ENCODE measurements around the gene SRD5A2.

Gene SRD5A2

DNA sequence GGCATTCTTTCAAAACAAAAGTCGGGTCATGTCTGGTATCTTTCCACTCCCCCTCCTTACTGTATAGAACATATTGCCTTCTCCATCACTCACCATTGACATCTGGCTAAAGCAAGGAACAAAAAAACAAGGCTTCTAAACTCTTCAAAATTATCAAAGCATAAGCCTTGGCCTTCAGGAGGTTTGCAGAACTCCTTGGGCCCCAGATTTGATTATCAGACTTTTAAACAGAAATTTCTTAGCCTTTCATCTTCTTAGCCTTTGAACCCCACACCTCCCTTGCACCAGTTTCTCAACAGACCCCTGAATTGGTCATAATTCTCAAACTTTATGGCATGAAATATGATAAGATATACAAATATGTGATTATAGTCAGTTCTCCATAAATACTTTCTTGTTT, 106.4 kb downstream of the SRD5A2 start:
- no peak for DNase-seq (ENCODE audit: extremely low spot score)
- TF ChIP-seq NFRKB (IDR thresholded peaks at IDR 0.05) (no peak), LEF1 (IDR thresholded peaks at IDR 0.05; ENCODE audit: borderline replicate concordance) (no peak), SP1 (IDR thresholded peaks at IDR 0.05) (no peak), BHLHE40 (IDR thresholded peaks at IDR 0.05; ENCODE audit: borderline replicate concordance) (no peak)
- CTCF ChIA-PET = no interaction called here
- POLR2A ChIA-PET = no interaction called here
